ENCODE results near the gene STK10.

DNA sequence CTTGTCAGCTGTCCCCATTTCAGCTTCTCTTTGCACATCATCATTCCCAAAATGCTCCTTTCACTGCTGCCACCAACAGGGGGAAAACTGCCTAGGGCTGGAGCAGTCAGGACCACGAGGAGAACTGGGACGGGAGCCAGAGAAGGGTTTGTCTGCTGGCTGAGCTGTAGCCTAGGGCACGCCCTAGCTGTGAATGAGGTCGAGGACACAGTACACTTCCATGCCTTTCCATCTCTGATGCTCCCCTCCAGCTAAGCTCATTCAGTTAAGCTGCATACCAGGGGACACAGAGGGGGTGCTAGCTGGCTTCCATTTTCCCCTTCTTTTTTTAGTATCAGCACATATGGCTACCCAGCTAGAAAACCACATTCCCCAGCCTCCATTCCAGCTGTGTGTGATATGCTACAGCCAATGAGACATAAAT lies 64.7 kb downstream of the STK10 start:
- TF ChIP-seq, protein P1, sequence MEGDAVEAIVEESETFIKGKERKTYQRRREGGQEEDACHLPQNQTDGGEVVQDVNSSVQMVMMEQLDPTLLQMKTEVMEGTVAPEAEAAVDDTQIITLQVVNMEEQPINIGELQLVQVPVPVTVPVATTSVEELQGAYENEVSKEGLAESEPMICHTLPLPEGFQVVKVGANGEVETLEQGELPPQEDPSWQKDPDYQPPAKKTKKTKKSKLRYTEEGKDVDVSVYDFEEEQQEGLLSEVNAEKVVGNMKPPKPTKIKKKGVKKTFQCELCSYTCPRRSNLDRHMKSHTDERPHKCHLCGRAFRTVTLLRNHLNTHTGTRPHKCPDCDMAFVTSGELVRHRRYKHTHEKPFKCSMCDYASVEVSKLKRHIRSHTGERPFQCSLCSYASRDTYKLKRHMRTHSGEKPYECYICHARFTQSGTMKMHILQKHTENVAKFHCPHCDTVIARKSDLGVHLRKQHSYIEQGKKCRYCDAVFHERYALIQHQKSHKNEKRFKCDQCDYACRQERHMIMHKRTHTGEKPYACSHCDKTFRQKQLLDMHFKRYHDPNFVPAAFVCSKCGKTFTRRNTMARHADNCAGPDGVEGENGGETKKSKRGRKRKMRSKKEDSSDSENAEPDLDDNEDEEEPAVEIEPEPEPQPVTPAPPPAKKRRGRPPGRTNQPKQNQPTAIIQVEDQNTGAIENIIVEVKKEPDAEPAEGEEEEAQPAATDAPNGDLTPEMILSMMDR (conservative IDR thresholded peaks at IDR 0.05), result no peak
- TF ChIP-seq ZFX (IDR thresholded peaks at IDR 0.05), result no peak
